Sigmoid colon (tissue), 4 donors: ENCODE results near the gene ADAM33.

ENCODE experiments used
- CTCF ChIP-seq, 4 experiments: fragments of 450-650 bp in 3 of 4; fragments of 200-600 bp in 1 of 4; IDR thresholded peaks; one replicate each; pipeline ENCODE4 v1.5.1; 2016 to 2019; ENCODE audit warnings: antibody characterized with exemption in 4 of 4, mild to moderate bottlenecking in 3 of 4, moderate library complexity in 2 of 4
- EP300 ChIP-seq, 4 donors: sonication (generic); formaldehyde crosslinking; IDR thresholded peaks; one replicate each; pipeline ENCODE4 v1.6.1; 2017; ENCODE audit warnings: antibody characterized with exemption in 4 of 4
- POLR2A ChIP-seq, 2 donors: fragments of 450-650 bp; IDR thresholded peaks; one replicate each; pipeline ENCODE4 v1.6.1; 2016; ENCODE audit warnings: antibody characterized with exemption in 2 of 2, mild to moderate bottlenecking in 2 of 2, moderate library complexity in 2 of 2
- POLR2AphosphoS5 ChIP-seq, 4 donors: sonication (generic); formaldehyde crosslinking; IDR thresholded peaks; one replicate each; pipeline ENCODE4 v1.6.1; 2017; ENCODE audit warnings: antibody characterized with exemption in 4 of 4

GRCh38 chr20:3628502-3629314 is 53.1 kb downstream of the ADAM33 start:
- TF ChIP-seq CTCF (IDR thresholded peaks at IDR 0.05) = no peak
- no peak for TF ChIP-seq EP300 (IDR thresholded peaks at IDR 0.05)
- TF ChIP-seq POLR2A (IDR thresholded peaks at IDR 0.05) = no peak
- TF ChIP-seq POLR2AphosphoS5 (IDR thresholded peaks at IDR 0.05) = no peak
